GM21717 (cell line): ENCODE measurements around the gene INSM1.
"Not testable (repeated sequence)": the region's sequence is repeated elsewhere in the genome, so short reads cannot be mapped to it uniquely, and the experiment has no call there.

ENCODE experiments used
- ATAC-seq: cut with Tn5 transposase; IDR thresholded peaks from one replicate; pipeline ENCODE4 v1.9.1; 2021; ENCODE audit warnings: mild to moderate bottlenecking, moderate library complexity; ENCODE audit not compliant: unreplicated experiment

Gene INSM1

DNA sequence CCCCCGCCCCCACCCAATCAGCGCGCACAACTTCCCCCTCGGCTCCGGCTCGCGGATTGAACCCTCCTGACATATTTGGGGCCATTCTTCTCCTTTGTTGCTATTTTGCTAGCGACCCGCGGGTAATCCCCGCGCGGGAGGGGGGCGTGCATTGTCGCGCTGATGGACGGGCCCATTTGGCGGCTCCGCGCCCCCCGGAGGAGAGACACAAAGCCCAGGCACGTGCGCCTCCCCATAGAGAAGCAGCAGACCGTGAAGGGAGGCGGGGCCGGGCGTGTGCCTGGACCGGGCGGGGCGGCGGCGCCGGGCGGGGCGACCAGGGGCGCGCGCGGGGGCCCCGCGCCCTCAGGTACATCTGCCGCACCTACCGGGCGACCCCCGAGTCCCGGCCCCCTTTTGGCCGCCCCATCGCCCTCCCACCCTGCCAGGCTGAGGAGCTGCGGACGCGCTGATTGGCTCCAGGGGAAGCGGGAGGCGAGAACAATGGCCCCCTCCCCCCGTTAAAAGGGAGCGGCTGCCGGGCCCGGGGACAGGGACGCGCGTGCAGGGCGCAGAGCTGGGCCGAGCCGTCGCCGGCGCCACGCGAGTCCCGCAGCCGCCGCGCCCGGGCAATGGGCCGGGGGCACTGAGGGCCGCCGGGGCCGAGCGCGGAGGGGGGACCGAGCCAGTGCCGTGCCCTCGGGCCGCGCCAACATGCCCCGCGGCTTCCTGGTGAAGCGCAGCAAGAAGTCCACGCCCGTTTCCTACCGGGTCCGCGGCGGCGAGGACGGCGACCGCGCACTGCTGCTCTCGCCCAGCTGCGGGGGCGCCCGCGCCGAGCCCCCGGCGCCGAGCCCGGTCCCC is at the start of gene INSM1:
Gene INSM1 (plus strand): TSS at position 530 of the 843 bp plus-strand sequence. CDS start 164 bp downstream, at position 694.
- no peak for ATAC-seq

GRCh38 chr20:20318365-20319161 is 49.3 kb upstream of the INSM1 start:
- ATAC-seq, result no peak

GRCh38 chr20:20321134-20321533 is 46.8 kb upstream of the INSM1 start:
- no peak for ATAC-seq

DNA sequence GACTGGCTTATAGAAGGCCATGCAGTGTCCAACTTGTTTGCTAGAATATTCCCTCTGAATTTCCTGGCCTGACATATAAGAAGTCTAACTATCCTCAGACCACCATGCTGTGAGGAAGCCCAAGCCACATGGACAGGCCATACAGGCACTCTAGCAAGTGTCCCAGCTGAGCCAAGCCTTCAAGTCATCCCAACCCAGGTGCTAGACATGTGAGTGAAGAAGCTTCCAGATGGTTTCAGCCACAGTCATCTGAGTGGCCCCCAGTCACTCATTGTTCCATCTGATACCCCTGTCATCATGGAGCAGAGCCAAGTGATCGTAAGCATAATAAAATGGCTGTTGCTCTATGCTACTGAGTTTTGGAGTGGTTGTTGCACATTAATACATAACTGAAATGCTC is 46.0 kb upstream of the INSM1 start:
- ATAC-seq, result no peak

DNA sequence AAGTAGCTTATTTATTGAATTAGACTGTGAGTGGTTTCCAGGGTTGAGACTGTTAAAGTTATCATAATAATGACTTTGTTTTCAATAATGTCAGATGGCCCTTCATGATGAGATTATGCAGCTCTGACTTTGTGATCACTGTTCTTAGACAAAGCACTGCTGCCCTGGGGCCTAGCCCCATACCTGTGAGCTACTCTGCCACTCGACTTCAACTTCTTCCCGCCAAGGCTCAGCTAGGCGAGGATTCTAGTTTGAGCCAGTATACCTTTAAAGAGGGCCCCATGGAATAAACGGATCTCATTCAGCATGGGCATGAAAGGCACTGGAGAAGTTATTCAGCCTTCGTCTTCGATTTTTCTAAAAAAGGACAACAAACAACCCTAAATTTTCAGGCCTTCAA is 45.0 kb upstream of the INSM1 start:
- no peak for ATAC-seq

DNA sequence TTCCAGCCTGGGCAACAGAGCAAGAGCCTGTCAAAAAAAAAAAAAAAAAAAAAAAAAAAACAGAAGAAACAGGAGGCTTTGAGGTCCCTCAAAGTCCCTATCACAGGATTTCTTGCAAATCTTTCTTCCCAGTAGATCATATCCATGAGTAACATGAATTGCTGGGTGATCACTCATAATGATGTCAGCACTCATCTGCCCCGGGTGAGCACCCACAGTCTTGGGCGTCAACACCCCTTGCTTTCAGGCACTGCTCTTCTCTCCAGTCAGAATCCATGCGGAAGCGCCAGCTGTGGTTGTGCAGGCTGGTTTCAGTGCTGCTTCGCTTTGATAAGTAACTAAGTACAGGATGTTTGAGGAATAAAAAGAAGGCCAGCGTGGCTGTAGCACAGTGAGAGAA is 40.2 kb upstream of the INSM1 start:
- no peak for ATAC-seq

- ATAC-seq, result no peak
Observed at GRCh38 chr20:20329564-20329963, 38.3 kb upstream of the INSM1 start.

DNA sequence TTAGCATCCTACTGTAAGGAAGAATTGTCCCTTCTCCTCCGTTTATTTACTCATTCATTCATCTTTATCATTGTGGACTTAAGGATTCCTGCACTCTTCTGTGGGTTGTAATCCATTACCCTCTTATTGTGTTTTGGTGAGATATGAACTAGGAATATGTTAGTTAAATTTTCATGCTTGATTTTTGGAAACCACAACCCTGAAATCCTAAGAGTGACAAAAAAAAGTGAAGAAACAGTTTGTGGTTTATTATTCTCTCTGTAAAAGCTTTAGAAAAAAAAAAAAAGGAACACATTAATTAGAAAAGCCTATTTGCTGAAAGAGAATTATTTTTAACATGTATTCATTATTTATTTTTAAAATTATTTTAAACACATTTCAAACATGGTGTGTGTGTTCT is 36.7 kb upstream of the INSM1 start:
- no peak for ATAC-seq

DNA sequence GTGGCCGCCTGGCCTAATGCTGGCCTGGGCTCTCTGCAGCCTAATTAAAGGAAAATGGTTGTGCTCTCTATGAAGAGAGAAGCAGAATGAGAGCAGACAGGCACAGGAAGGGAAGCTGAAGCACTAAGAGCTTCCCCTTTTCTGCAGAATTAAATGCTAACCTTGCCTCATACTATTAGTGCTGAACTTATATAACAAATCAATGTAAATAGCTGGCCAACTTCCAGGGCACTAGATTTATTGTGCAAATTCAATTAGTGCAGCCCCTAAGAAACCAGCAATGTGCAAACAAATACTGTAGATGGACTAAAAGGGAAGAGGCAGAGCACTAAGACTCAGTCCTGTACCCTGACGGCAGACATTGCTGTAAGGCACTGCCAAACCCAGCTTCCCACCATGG is 36.1 kb upstream of the INSM1 start:
- no peak for ATAC-seq

GRCh38 chr20:20333866-20334265 is 34.0 kb upstream of the INSM1 start:
- no peak for ATAC-seq

- peak; percentile 94 for ATAC-seq
Observed at GRCh38 chr20:20334489-20334888, 33.4 kb upstream of the INSM1 start.

GRCh38 chr20:20338133-20338730 is 29.7 kb upstream of the INSM1 start:
- no peak for ATAC-seq

- no peak for ATAC-seq
Observed at GRCh38 chr20:20340443-20340842, 27.5 kb upstream of the INSM1 start.

DNA sequence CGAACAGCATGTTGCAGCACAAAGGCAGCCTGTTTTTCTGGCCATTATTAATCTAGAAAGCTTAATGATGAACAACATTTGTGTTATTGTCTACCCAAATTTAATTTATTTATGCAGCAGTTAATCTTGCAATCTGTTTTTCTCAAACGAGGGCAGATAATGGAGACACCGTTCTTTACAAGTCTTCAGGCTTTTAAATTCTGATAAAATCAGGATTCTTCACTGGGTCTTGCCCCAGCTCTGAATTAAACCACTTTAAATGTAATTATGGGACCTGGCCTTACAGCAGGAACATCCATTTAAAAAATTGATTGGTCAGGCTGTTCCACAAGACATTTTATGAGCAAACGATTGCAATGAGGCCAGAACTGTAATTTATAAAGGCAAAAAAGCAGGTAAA is 26.5 kb upstream of the INSM1 start:
- ATAC-seq, result no peak

DNA sequence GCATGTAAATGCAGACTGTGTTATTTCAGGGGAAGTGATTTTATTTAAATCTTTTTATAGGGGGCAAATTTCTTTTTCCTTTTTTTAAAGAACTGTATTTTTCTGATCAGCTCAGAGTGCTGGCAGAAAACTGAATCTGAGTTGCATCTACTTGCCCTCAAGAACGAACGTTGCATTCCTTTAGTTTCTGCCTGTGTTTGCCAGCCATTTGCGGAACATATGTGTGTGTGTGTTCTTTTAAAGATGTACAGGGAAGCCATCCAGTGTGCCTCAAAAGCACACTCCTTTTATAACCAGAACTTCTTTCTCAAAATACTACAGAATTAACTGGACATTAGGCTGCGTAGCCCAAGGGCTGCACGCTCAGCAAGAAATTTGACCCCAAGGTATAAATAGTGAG is 25.8 kb upstream of the INSM1 start:
- no peak for ATAC-seq

- no peak for ATAC-seq
Observed at GRCh38 chr20:20343932-20344331, 24.0 kb upstream of the INSM1 start.

DNA sequence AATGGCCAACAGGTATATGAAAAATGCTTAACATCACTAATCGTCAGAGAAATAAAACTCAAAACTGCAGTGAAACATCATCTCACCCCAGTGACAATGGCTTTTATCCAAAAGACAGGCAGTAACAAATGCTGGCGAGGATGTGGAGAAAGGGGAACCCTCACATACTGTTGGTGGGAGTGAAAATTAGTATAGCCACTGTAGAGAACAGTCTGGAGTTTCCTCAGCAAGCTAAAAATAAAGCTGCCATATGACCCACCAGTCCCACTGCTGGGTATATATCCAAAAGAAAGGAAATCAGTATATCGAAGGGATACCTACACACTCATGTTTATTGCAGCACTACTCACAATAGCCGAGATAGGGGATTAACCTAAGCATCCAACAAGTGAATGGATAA is 23.4 kb upstream of the INSM1 start:
- ATAC-seq, result no peak

GRCh38 chr20:20353576-20353975 is 14.3 kb upstream of the INSM1 start:
- ATAC-seq, result no peak

- ATAC-seq, result not testable (repeated sequence)
Observed at GRCh38 chr20:20355503-20355902, 12.4 kb upstream of the INSM1 start.

- ATAC-seq, result no peak
Observed at GRCh38 chr20:20358801-20359200, 9.1 kb upstream of the INSM1 start.

GRCh38 chr20:20359628-20360027 is 8.3 kb upstream of the INSM1 start:
- ATAC-seq, result no peak

- ATAC-seq, result peak; percentile 62
Observed at GRCh38 chr20:20360464-20360863, 7.4 kb upstream of the INSM1 start.
